Skin of body (tissue), 2 donors: ENCODE measurements around the gene SNTG2. TPM values are rescaled to one million over a fixed set of nuclear protein-coding genes. Genes with fewer than 3 reads are reported as not detected.

ENCODE experiments used
- DNase-seq: peaks from one replicate; lab custom pipeline; 2025; lab: John Stamatoyannopoulos, UW
- total RNA-seq: library from RNA; depleted of rRNA; stranded (reverse); fragments of >200 nt; gene quantifications from one replicate; pipeline ENCODE4 v1.2.3, GENCODE V29; 2014

SNTG2 gene
- total RNA-seq, 1 donor from 2014 or later = 5.2 TPM

DNA sequence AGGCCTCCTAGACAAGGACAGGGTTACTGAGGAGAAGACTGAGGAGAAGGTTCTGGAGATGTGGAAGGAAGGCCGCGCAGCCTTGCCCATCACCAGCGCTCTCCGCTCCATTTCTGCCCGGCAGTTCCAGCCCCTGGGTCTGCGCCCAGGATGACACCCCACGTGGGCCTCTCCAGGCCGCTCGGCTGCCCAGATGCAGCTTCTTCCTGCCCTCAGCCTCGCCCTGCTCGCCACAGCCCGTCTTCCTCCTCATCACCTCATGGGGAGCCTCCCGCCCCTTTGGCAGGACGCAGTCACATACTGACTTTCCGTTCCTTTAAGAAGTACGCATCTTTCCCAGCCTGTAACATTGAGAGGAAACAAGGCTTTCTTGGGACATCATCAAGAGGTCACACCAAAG is 37.1 kb downstream of the SNTG2 start:
- no peak for DNase-seq

DNA sequence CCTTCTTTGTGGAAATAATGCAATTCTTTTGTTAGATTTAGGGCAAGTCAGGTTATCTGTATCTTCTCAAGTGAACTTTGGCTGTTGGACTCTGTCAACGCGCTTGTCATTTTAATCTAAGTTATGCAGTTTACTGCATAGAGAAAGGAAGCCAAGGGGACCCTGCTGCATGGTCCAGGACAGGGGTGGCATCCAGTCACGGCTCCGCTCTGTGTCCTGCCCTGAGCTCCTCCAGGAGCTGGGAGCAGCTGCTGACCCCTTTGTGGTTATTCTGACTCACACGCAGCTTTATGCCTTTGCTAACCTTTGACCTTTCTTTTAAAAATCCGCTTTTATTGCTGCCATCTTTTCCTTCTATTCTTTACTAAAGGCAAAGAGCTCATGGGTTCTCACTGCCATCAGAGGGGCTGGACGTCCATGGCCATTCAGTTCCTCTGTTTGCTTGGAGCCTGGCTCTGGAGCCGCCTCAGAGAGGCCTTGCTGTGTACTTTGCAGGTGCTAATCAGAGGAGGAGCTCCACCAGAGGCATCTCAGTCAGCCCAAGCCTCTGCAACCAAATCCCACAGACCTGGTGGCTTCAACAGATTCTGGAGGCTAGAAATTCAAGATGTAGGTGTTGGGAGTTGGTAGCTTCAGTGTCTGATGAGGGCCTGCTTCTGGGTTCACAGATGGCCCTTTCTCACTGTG is 39.3 kb downstream of the SNTG2 start:
- no peak for DNase-seq

DNA sequence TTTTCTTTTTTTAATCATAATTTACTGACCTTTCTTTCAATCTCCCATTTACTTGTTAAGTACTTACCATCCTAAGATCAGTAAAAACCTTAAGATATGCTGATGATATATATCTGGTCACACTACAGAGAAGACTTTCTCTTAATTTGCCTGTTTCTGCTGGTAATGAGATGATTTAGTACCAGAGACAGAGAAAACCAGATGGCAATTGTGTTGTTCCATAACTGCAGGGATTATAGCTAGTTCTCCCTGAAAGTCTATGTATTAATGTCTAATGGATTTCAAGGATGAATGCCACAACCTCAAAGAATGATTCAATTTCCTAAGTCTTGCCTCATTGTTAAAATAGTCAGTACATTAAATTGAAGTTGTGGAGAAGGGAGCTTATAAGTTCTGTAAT is 40.3 kb downstream of the SNTG2 start:
- DNase-seq = no peak

DNA sequence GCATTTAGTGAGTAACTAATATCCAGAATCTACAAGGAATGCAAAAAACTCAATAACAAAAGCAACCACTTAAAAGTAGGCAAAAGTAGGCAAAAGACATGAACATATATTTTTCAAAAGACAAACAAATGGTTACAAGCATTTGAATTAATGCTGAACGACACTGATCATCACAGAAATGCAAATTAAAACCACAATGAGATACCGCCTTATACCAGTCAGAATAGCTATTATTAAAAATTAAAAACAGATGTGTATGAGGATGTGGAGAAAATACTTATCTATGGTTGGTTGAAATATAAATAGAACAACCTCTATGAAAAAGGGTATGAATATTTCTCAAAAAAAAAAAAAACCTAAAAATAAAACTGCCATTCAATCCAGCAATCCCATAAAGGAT is 51.7 kb downstream of the SNTG2 start:
- DNase-seq = no peak

DNA sequence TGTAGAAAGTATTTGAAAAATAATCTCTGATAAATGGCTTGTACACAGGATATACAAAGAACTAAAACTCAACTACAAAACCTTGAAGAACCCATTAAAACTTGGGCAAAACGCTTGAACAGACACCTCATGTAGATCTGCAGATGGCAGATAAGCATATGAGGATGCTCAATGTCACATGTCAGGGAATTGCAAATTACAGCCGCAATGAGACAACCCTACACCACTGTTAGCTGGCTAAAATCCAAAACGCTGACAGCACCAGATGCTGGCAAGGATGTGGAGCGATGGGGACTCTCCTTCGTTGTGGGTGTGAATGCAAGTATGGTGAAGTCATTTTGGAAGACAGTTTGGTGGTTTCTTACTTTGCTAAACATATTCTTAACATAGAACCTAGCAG is 53.7 kb downstream of the SNTG2 start:
- no peak for DNase-seq

DNA sequence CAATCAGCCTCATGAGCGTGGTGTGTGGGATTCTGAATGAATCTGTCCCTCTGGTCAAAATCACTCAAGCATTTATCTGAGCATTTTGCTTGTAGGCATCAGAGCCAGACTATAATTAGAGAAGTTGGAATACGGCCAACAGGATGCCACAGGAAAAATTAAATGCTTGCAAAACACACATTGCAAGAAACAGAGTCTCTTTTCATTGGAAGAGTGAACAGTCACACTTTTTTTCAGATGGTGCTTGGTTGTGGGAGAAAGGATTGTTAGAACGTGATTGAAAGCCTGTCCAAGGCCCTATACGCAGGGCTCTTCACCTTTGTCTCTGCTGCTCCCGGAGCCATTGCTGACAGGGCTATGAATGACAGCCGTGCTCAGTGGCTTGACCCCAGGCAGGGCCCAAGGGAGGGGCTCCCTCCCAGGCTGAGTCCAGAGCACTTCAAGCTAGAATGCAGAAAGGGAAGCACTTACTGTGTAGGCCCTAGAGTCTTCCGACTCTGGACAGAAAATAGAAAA is 59.8 kb downstream of the SNTG2 start:
- DNase-seq = no peak

DNA sequence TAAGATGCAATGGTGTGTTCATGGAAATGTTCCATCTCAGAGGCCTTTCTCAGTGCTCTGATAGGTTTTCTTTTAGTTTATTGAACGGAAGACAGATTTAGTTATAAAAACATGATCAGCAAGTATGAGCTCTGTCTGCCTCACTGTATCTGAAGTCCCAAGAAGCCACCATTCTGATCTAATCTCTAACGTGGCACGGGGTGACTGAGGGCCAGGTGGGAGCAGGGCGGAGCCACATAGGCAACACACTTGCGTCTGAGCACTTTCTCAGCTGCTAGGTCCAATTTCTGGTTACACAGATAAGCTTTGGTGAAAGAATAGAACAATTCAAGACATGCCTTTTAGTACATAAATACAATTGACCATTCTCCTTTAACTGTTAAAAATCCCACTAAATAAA is 60.4 kb downstream of the SNTG2 start:
- no peak for DNase-seq

DNA sequence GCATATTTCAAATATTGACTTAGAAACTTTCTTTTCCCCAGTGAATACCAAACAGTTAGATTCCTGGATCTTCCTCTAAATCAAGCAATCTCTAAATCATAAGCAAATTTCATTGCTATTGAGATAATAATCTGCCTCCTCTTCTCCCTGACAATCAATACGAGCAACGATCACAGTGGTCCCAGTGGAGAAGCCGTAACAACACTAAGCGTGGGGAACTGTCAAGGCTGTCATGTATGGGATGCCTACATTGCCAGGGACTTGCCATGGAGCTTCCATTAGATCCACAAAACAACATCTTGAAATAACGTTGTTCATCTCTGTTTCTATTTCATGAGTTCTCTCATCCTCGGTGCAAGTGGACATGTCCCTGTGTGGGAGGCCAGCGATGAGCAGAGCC is 61.3 kb downstream of the SNTG2 start:
- no peak for DNase-seq

DNA sequence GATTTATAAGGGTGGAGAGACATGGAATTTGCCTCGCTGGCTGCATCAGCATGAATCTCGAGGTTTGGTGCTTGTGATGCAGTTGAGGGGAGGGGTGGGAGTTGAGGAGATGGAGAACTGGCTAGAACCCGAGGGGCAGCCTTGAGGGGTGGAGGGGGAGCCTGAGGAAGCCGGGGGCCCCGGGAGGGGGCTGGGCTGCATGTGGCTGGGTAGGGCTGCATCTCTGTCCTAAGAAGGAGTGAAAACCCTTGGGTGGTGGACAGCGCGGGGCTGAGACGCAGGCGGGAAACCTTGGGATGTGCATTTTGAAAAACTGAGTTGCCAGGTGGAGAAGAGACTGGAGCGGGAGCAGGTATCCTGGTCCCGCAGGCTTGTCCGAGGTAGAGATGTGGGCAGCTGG is 64.2 kb downstream of the SNTG2 start:
- DNase-seq = no peak

DNA sequence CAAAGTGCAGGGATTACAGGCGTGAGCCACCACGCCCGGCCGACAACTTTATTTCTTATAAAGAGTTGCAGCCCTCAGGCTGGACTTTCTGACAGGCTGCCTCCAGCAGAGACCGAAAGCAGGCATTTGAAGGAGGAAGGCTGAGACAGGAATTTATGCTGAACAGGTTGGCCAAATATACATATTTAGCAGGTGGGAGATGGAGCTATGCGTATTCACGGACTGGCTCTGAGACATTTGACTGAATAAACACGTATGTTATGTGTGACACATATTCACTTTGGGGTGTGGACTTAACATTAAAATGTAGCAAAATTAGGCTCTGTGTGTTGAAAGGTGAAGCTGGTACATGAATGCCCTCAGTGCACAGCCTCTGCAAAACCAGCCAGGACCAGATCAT is 65.9 kb downstream of the SNTG2 start:
- no peak for DNase-seq

DNA sequence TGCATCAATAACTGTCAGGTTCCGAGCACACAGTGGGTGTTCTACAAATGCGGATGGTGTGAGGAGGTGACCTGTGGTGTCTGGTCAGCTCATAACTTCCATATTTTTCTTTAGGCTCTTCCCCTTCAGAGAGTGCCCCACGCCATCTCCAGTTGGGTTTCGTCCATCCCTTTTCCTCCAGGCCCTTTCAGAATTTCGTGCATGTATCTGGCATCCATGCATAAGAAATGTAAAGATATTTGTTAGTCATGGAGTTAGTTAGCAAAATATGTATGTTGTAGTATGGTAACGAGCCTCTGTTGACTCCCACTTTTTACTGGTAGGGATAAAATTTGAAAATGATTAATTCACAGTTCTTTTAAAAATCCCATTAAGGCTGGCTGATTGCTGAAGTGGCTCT is 67.2 kb downstream of the SNTG2 start:
- DNase-seq = no peak

DNA sequence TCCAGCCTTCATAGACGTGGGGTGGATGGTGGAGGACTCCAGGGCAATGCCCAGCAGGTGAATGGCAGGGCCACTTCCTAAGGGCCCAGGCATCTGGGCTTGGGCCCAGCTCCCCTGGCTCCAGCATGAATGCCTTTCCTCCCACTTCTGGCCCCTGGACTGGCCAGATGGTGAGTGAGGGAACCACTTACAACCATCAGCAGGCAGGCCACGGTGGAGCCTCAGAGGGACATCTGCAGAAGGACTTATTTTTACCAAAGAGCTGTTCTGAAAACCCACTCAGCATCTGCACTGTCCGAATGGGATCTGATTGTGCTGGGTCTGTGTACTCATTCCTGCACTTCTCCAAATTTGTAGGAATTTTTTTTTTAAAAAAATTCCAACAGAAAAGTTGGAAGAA is 69.6 kb downstream of the SNTG2 start:
- DNase-seq = no peak

DNA sequence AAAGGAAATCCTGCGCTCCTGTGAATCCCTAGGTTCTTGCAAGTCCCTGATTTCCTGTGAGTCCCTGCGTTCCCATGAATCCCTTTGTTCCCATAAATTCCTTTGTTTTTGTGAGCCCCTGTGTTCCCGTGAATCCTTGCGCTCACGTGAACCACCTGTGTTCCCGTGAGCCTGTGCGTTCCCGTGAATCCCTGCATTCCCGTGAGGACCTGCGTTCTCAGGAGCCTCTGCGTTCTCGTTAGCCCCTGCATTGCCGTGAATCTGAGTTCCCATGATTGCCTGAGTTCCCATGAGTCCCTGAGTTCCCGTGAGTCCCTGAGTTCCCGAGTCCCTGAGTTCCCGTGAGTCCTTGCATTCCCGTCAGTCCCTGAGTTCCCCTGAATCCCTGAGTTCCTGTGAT is 71.5 kb downstream of the SNTG2 start:
- DNase-seq = no peak

DNA sequence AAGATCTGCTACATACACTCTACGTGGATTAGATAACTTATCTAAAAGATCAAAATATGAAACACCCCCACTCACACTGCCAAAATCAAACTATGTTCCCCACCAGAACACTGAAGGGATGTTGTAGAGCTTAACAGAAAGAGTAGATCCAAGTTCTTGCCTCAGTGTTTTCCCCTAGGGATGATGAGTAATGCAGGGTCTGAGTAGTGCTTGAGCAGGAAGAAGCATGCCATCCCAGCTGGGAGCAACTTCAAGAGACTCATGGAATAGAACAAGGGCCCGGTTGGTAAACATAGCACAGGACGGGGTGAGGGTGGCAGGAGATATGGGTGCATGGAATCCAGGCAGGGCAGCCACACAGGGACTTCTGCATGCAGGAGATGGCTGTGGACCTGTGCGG is 74.3 kb downstream of the SNTG2 start:
- no peak for DNase-seq

DNA sequence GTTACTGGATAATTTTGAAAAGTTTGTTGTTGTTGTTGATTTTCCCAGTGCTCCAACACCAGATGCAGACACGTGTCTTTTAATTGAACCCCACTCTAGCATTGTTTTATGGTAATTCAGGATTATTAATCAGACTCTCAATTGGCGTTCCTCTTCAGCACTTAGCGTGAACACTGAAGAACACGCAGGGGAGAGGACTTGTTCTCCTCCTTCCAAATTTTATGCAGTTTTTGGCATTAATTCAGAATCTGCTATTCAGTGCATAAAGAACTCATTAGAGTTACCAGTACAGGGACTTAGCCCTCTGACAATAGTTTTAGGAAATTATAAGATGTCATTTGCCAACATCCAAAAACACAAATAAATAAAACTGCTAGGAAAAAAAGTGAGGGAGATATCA is 75.5 kb downstream of the SNTG2 start:
- DNase-seq = peak; percentile 50

DNA sequence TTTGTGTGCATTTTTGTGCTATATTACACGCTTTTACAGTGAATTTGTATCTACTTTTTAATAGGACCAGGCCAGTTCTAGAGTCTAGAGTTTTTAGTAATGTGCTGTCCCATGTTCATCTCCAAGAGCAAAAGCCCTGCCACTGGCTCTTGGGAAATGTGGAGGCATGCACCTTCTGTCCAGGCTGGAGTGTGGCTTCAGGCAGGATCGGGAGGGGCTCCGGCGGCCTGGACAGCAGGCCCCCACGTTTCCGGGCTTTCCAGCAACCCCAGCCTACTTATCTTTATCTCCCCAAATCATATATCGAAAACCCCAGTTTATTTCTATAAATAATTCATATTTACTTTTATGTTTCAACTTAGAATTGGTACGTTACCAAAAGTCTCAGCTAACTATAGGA is 78.2 kb downstream of the SNTG2 start:
- DNase-seq = no peak

DNA sequence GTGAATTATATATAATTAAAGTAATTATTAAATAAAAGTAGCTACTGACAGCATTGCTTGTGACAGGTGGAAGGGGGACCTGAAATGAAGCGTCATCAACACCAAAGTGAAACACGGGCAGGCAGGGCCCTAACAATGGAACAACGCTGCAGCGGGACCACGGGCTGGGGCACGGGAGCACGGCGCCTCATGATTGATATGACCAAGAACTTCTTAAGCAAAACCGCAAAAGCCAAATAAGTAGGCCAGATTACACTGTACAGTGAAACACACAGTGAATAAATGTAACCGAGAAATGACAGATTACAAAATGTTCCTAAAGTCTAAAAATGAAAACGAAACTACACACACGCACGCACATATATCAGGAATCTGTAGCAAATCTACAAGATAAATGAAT is 81.4 kb downstream of the SNTG2 start:
- DNase-seq = no peak

DNA sequence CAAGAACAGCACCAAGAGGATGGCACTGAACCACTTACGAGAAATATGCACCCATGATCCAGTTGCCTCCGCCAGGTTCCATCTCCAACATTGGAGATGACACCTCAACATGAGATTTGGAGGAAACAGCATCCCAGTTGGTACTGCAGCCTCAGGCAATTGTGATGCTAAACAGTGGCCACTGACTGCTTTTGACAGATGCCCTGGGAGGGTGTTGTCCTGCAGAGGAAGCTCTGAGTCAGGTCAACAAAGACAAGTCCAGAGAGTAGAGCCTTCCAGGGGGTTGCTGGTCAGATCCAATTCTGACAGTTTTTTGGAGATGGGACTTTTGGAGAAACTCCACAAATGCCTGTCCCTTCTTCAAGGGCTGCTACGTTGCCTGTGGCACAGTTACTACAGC is 82.4 kb downstream of the SNTG2 start:
- no peak for DNase-seq

DNA sequence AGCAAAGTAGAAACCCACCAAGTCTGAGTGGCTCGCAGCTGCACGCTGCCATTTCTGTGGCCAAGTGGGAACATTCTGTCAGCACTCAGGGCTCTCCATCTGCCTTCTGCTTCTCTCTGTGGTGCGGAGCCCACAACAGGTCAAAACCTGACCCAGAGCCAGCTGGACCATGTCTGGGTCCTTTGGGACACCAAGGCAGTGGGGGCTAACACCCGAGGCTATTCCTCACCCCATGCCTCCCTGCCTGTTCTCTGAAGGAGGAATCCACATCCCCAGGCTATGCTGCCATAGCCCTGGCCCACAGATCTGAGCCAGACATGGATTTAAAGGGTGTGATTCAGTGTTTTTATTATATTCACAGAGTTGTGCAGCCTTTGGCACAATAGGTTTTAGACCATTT is 86.4 kb downstream of the SNTG2 start:
- no peak for DNase-seq

DNA sequence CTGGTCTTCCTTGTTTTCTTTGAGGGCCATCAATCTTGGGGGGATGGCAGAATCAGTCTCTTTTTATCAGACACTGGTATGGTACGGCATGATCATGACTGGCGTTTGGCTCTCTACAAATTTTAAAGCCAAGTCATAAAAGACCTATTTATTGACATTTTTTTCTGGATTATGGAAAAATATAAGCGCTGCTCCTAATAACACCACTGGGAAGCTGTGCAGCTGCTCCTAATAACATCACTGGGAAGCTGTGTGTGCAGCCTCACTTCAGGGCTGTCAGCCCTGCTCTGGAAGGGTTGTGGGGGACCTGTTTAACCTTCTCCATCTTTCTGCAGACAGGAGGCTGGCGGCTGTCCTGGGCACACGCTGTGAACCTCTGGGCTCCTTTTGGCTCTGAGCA is 88.9 kb downstream of the SNTG2 start:
- DNase-seq = no peak

DNA sequence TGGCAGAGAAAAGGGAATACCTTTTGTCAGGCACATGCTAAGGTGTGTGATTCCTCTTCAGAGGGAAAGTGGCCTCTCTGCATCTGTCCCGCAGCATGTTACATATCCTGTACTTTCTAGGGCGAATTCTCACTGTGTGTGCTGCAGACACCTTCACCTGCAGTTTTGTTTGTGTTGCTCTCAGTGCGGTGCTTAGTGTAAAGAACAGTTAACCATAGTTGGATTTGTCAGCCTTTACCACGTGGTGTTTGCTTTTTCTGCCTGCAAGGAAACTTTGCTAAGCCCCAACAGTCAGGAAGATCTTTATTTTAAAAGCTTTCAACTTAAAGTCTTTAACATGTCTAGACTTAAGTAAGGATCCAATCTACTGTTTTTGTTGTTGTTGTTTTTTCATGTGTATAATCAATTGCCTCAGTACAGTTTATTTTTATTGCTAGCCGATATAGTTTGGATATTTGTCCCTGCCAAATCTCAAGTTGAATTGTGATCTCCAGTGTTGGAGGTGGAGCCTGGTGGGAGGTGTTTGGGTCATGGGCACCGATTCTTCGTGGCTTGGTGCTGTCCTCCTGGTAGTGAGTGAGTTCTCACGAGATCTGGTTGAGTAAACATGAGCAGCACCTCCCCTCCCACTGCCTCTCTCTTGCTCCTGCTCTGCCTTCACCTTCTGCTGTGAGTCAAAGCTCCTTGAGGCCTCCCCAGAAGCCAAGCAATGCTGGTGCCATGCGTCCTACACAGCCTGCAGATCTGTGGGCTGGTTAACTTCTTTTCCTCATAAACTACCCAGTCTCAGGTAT is 90.6 kb downstream of the SNTG2 start:
- no peak for DNase-seq

DNA sequence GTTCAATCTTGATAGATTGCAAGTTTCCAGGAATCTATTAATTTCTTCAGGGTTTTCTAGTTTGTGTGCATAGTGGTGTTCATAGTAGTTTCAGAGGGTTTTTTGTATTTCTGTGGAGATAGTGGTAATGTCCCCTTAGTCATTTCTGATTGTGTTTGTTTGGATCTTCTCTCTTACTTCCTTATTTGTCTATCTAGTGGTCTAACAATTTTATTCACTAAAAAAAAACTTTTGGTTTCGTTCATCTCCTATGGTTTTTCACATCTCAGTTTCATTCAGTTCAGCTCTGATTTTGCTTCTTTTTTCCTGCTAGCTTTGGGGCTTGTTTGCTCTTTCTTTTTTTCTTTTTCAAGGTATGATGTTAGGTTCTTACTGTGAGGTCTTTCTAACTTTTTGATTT is 94.5 kb downstream of the SNTG2 start:
- DNase-seq = no peak

DNA sequence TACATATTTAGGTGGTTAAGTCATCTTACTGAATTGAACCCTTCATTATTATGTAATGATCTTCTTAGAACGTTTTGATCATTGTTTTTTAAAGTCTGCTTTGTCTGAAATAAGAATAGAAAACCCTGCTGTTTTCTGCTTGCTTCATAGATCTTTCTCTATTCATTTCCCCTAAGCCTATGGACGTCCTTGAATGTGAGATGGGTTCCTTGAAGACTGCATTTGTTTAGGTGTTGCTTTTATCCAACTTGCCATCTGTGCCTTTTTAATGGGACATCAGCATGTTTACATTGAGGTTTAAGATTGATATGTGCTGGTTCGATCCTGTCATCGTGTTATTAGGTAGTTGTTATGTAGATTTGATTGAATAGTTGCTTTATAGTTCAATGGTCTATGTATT is 95.4 kb downstream of the SNTG2 start:
- no peak for DNase-seq
